OCI-LY1 (cell line): ENCODE measurements around the gene CDH23.

Source experiments
- H2AFZ ChIP-seq: fragments of 200-600 bp; sonication (generic), shearing (Covaris generic); 2 replicates; pipeline ENCODE4 v1.6.0; 2014; ENCODE audit warnings: antibody characterized with exemption, mild to moderate bottlenecking, low read length
- H3F3A ChIP-seq: fragments of 200-600 bp; sonication (generic), shearing (Covaris generic); 2 replicates; pipeline ENCODE4 v1.6.0; 2014; ENCODE audit warnings: mild to moderate bottlenecking, antibody characterized with exemption, low read length, moderate library complexity; ENCODE audit not compliant: insufficient read depth
- H3K27ac ChIP-seq: fragments of 200-600 bp; sonication (generic); 2 replicates; pipeline ENCODE4 v1.5.1; 2014; ENCODE audit warnings: low read length, mixed run types, mild to moderate bottlenecking, low read depth; ENCODE audit not compliant: poor library complexity, severe bottlenecking
- H3K27me3 ChIP-seq: fragments of 200-600 bp; sonication (generic); 2 replicates; pipeline ENCODE4 v1.6.0; 2014; ENCODE audit warnings: antibody characterized with exemption, mild to moderate bottlenecking, low read length, moderate library complexity; ENCODE audit not compliant: insufficient read depth
- H3K36me3 ChIP-seq: fragments of 200-600 bp; sonication (generic); 2 replicates; pipeline ENCODE4 v1.6.1; 2014; ENCODE audit warnings: mild to moderate bottlenecking, antibody characterized with exemption, low read length, moderate library complexity, mixed read lengths; ENCODE audit not compliant: insufficient read depth
- H3K4me1 ChIP-seq: fragments of 200-600 bp; sonication (generic); 2 replicates; pipeline ENCODE4 v1.5.1; 2014; ENCODE audit warnings: mild to moderate bottlenecking, low read length, moderate library complexity; ENCODE audit not compliant: insufficient read depth, severe bottlenecking
- H3K4me2 ChIP-seq: fragments of 200-600 bp; sonication (generic), shearing (Covaris generic); 2 replicates; pipeline ENCODE4 v1.6.1; 2014; ENCODE audit warnings: low read length
- H3K4me3 ChIP-seq: fragments of 200-600 bp; sonication (generic); 2 replicates; pipeline ENCODE4 v1.5.1; 2014; ENCODE audit warnings: low read length, low read depth, mild to moderate bottlenecking, mixed read lengths; ENCODE audit not compliant: poor library complexity, severe bottlenecking
- H3K79me2 ChIP-seq: fragments of 200-600 bp; shearing (Covaris generic); 2 replicates; pipeline ENCODE4 v1.6.1; 2016; ENCODE audit warnings: mixed run types, low read length, mixed read lengths; ENCODE audit not compliant: insufficient read depth
- H3K9ac ChIP-seq: fragments of 200-600 bp; sonication (generic), shearing (Covaris generic); 2 replicates; pipeline ENCODE4 v1.6.1; 2014; ENCODE audit warnings: mild to moderate bottlenecking, low read length, mixed read lengths
- H3K9me2 ChIP-seq: fragments of 200-600 bp; sonication (generic), shearing (Covaris generic); 2 replicates; pipeline ENCODE4 v1.6.1; 2014; ENCODE audit warnings: low read depth, mild to moderate bottlenecking, low read length, mixed read lengths
- H3K9me3 ChIP-seq: fragments of 200-600 bp; shearing (Covaris generic); 2 replicates; pipeline ENCODE4 v1.6.1; 2014; ENCODE audit warnings: low read length, mixed read lengths
- H4K20me1 ChIP-seq: fragments of 200-600 bp; sonication (generic), shearing (Covaris generic); 2 replicates; pipeline ENCODE4 v1.6.0; 2016; ENCODE audit warnings: mild to moderate bottlenecking, low read length; ENCODE audit not compliant: insufficient read depth
- CTCF ChIP-seq: fragments of 200-600 bp; sonication (generic), shearing (Covaris generic); IDR thresholded peaks from 2 replicates; pipeline ENCODE4 v1.5.1; 2017; ENCODE audit warnings: mild to moderate bottlenecking, antibody characterized with exemption, low read length, moderate library complexity, mixed read lengths
- EZH2 ChIP-seq: fragments of 200-600 bp; sonication (generic), shearing (Covaris generic); IDR thresholded peaks from 2 replicates; pipeline ENCODE4 v1.8.0; 2017; ENCODE audit warnings: borderline replicate concordance, mixed run types, mild to moderate bottlenecking, antibody characterized with exemption, low read length, moderate library complexity, mixed read lengths

The CDH23 gene

DNA sequence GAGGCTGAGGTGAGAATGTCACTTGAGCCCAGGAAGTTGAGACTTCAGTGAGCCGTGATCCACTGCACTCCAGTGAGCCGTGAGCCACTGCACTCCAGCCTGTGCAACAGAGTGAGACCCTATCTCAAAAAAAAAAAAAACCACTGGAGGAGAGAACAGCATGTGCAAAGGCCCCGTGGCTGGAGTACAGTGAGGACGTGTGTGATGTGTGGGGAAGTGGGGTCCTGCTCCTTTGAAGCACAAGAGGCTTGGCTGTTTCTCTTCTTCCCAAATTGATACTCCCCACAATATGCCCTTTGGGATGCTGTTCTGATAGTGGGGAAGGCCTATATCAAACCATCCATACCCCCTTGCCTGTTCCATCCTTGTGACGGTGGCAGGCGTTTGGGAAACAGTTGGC lies 254.7 kb downstream of the CDH23 start:
- TF ChIP-seq EZH2, result no peak
- TF ChIP-seq CTCF, result no peak
- H3K27ac ChIP-seq, result no peak overlapping the region
- no peaks in the 10 kb centered on the region for H3K79me2 ChIP-seq
- no peak overlapping the region for H3K4me2 ChIP-seq
- no peak overlapping the region for H3K9ac ChIP-seq
- H4K20me1 ChIP-seq, result no peaks in the 10 kb centered on the region
- H3F3A ChIP-seq, result no peaks in the 10 kb centered on the region
- H3K27me3 ChIP-seq, result no peaks in the 10 kb centered on the region; the same call in 1 of the 2 replicates
- peaks cover 33% of the 10 kb centered on the region for H3K4me1 ChIP-seq
- H3K4me3 ChIP-seq, result no peak overlapping the region
- H3K9me2 ChIP-seq, result no peaks in the 10 kb centered on the region
- no peaks in the 10 kb centered on the region for H3K9me3 ChIP-seq
- H3K36me3 ChIP-seq, result no peaks in the 10 kb centered on the region
- H2AFZ ChIP-seq, result no peak overlapping the region

- Histone ChIP-seq H3F3A (no peaks in the 10 kb centered on the region), H2AFZ (no peak overlapping the region), H3K79me2 (no peaks in the 10 kb centered on the region), H3K27ac (no peak overlapping the region), H3K9me2 (no peaks in the 10 kb centered on the region), H3K27me3 (no peaks in the 10 kb centered on the region; the same call in 1 of the 2 replicates), H3K4me2 (no peak overlapping the region), H3K9me3 (no peaks in the 10 kb centered on the region), H3K36me3 (no peaks in the 10 kb centered on the region), H3K4me3 (no peak overlapping the region), H4K20me1 (no peaks in the 10 kb centered on the region), H3K4me1 (peaks cover 33% of the 10 kb centered on the region), H3K9ac (no peak overlapping the region)
- TF ChIP-seq CTCF (no peak), EZH2 (no peak)
These were observed 255.2 kb downstream of the CDH23 start for GRCh38 chr10:71651928-71652327.

- TF ChIP-seq EZH2 (no peak), CTCF (no peak)
- H3K4me3 ChIP-seq, result no peak overlapping the region
- H2AFZ ChIP-seq, result no peak overlapping the region
- no peak overlapping the region for H3K9ac ChIP-seq
- H3K36me3 ChIP-seq, result no peaks in the 10 kb centered on the region
- H4K20me1 ChIP-seq, result no peaks in the 10 kb centered on the region
- no peak overlapping the region for H3K4me2 ChIP-seq
- no peaks in the 10 kb centered on the region for H3K9me3 ChIP-seq
- peaks cover 27% of the 10 kb centered on the region for H3K4me1 ChIP-seq
- no peaks in the 10 kb centered on the region for H3F3A ChIP-seq
- H3K27ac ChIP-seq, result no peak overlapping the region
- H3K79me2 ChIP-seq, result no peaks in the 10 kb centered on the region
- H3K9me2 ChIP-seq, result no peaks in the 10 kb centered on the region
- no peaks in the 10 kb centered on the region; the same call in 1 of the 2 replicates for H3K27me3 ChIP-seq
These were observed 256.3 kb downstream of the CDH23 start for GRCh38 chr10:71653044-71653443.
